A673 (cell line): Measurements from ENCODE around the gene TWNK. TPM values are rescaled to one million over a fixed set of nuclear protein-coding genes. Genes with fewer than 3 reads are reported as not detected.

ENCODE experiments used
- BruUV-seq: library from RNA; stranded (reverse); fragments of 400-500 nt; replicated peaks from 2 replicates; lab custom pipeline; 2021; lab: Mats Ljungman, UMichigan
- CTCF ChIA-PET: fragments of 300-600 bp; sonication (Branson Sonifier 250); formaldehyde crosslinking; loops from one replicate; lab custom pipeline; 2022; ENCODE audit warnings: antibody characterized with exemption; lab: Charles Lee
- POLR2A ChIA-PET: fragments of 300-600 bp; sonication (Branson Sonifier 250); formaldehyde crosslinking; loops from one replicate; lab custom pipeline; 2022; ENCODE audit warnings: antibody characterized with exemption; ENCODE audit not compliant: low non-redundant PET; lab: Charles Lee
- DNase-seq: peaks from one replicate; pipeline ENCODE4 v3.0.0-alpha.2; 2015; ENCODE audit warnings: low spot score
- H3K27ac ChIP-seq: fragments of 200-600 bp; sonication (generic); 2 replicates; pipeline ENCODE4 v1.5.1; 2016; ENCODE audit warnings: mixed run types, low read depth, mild to moderate bottlenecking, mixed read lengths, antibody characterized with exemption, low read length; ENCODE audit not compliant: poor library complexity, severe bottlenecking
- H3K27me3 ChIP-seq: fragments of 200-600 bp; sonication (generic); replicated peaks from 2 replicates; pipeline ENCODE4 v1.6.1; 2017; ENCODE audit warnings: mixed run types, low read depth, mild to moderate bottlenecking, mixed read lengths, antibody characterized with exemption, low read length; ENCODE audit not compliant: insufficient read depth, poor library complexity
- H3K36me3 ChIP-seq: fragments of 200-600 bp; sonication (generic); 2 replicates; pipeline ENCODE4 v1.6.1; 2016; ENCODE audit warnings: mixed run types, mild to moderate bottlenecking, mixed read lengths, antibody characterized with exemption, low read length; ENCODE audit not compliant: insufficient read depth, poor library complexity, severe bottlenecking
- H3K4me1 ChIP-seq: fragments of 200-600 bp; sonication (generic); 2 replicates; pipeline ENCODE4 v1.6.1; 2017; ENCODE audit warnings: mixed run types, mild to moderate bottlenecking, mixed read lengths, antibody characterized with exemption, low read length; ENCODE audit not compliant: insufficient read depth, poor library complexity, severe bottlenecking
- H3K4me3 ChIP-seq: fragments of 200-600 bp; sonication (generic); 2 replicates; pipeline ENCODE4 v1.5.1; 2016; ENCODE audit warnings: low read depth, mixed run types, mild to moderate bottlenecking, mixed read lengths, low read length; ENCODE audit not compliant: poor library complexity, severe bottlenecking
- H3K9me3 ChIP-seq: fragments of 200-600 bp; sonication (generic); 2 replicates; pipeline ENCODE4 v1.6.1; 2016; ENCODE audit warnings: mixed run types, low read depth, mild to moderate bottlenecking, mixed read lengths, antibody characterized with exemption, low read length; ENCODE audit not compliant: poor library complexity, severe bottlenecking
- CTCF ChIP-seq: fragments of 300-800, 200-600 bp; sonication (generic); conservative IDR thresholded peaks from 2 replicates; pipeline ENCODE4 v1.5.1; 2017; ENCODE audit warnings: low read depth, mild to moderate bottlenecking, antibody characterized with exemption, low read length, moderate library complexity, mixed read lengths
- EZH2 ChIP-seq: fragments of 200-600 bp; sonication (generic); IDR thresholded peaks from 2 replicates; pipeline ENCODE4 v1.6.1; 2017; ENCODE audit warnings: borderline replicate concordance, low read depth, mild to moderate bottlenecking, mixed read lengths, antibody characterized with exemption, low read length; ENCODE audit not compliant: poor library complexity, severe bottlenecking
- intact Hi-C: fragments of 100-400 bp; cut with micrococcal nuclease; formaldehyde crosslinking; loops from one replicate; pipeline ENCODE4 v1.10.0; 2022; ENCODE audit not compliant: unreplicated experiment
- total RNA-seq: library from RNA; stranded (reverse); gene quantifications from 2 replicates; pipeline ENCODE4 v1.2.3, GENCODE V29; 2021

Gene TWNK
- total RNA-seq, 1 experiment from 2014 or later, result 29.5 TPM

GRCh38 chr10:100943508-100943907 is 43.8 kb upstream of the TWNK start:
- no TSS peak for BruUV-seq
- no peak overlapping the region for H3K27ac ChIP-seq
- CTCF ChIA-PET, result no interaction called here
- TF ChIP-seq EZH2, result no peak
- no peak for TF ChIP-seq CTCF
- no peaks in the 10 kb centered on the region for H3K27me3 ChIP-seq
- intact Hi-C loops, result no loop called here
- H3K4me3 ChIP-seq, result no peak overlapping the region
- POLR2A ChIA-PET, result no interaction called here
- peaks cover 85% of the 10 kb centered on the region for H3K36me3 ChIP-seq
- no peaks in the 10 kb centered on the region for H3K4me1 ChIP-seq
- no peaks in the 10 kb centered on the region for H3K9me3 ChIP-seq
- DNase-seq, result no peak

GRCh38 chr10:100945754-100946153 is 41.6 kb upstream of the TWNK start:
- Histone ChIP-seq H3K27ac (no peak overlapping the region), H3K9me3 (no peaks in the 10 kb centered on the region), H3K4me3 (no peak overlapping the region), H3K27me3 (no peaks in the 10 kb centered on the region), H3K36me3 (peaks cover 89% of the 10 kb centered on the region), H3K4me1 (no peaks in the 10 kb centered on the region)
- ChIA-PET CTCF (no interaction called here), POLR2A (no interaction called here)
- TF ChIP-seq CTCF, result no peak
- no peak for TF ChIP-seq EZH2
- no TSS peak for BruUV-seq
- intact Hi-C loops, result no loop called here
- no peak for DNase-seq

GRCh38 chr10:100948916-100949315 is 38.4 kb upstream of the TWNK start:
- Histone ChIP-seq H3K4me3 (no peak overlapping the region), H3K9me3 (no peaks in the 10 kb centered on the region), H3K36me3 (peaks cover 77% of the 10 kb centered on the region), H3K4me1 (no peaks in the 10 kb centered on the region), H3K27me3 (no peaks in the 10 kb centered on the region), H3K27ac (no peak overlapping the region)
- intact Hi-C loops, result no loop called here
- no TSS peak for BruUV-seq
- ChIA-PET POLR2A (no interaction called here), CTCF (no interaction called here)
- TF ChIP-seq CTCF (no peak), EZH2 (no peak)
- DNase-seq, result no peak
